ENCODE data around the gene RANBP17. TPM values are rescaled to one million over a fixed set of nuclear protein-coding genes. Genes with fewer than 3 reads are reported as not detected.

The RANBP17 gene
- total RNA-seq, 4 donors from 2014 or later: 9.8 to 20.8 (median 10.3) TPM

DNA sequence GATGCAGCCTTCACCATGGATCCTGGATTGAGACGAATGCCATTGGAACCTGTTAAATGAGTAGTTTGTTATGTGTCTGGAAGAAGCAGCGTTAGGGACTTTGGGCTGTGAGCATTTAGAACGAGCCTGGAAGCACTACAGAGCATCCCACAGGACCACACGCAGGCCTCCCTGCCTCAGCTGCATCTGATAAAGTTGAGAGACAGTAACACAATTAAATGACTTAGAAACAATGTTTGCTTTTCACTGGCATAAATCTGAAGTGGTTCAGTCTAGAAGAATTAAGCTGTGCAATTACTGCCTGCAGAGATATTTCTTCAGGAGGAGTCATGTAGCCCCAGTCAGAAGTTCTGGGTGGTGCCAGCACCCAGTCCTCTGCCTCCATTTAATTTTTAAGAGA lies 437.4 kb downstream of the RANBP17 start:
- no peaks in the 10 kb centered on the region for H3K9me3 ChIP-seq

GRCh38 chr5:171299851-171300250 lies 438.0 kb downstream of the RANBP17 start:
- no peak for DNase-seq
- Histone ChIP-seq H3K27ac (no peak overlapping the region), H3K4me1 (no peaks in the 10 kb centered on the region), H3K9me3 (no peaks in the 10 kb centered on the region), H3K27me3 (no peaks in the 10 kb centered on the region), H3K36me3 (no peaks in the 10 kb centered on the region), H3K4me3 (no peak overlapping the region)
- TF ChIP-seq CTCF (IDR thresholded peaks at IDR 0.05) (no peak), POLR2A (IDR thresholded peaks at IDR 0.05) (no peak)

More for the DNA sequence above, 437.4 kb downstream of the RANBP17 start:
- Histone ChIP-seq H3K4me1 (no peaks in the 10 kb centered on the region), H3K27me3 (no peaks in the 10 kb centered on the region), H3K27ac (no peak overlapping the region), H3K4me3 (no peak overlapping the region), H3K36me3 (no peaks in the 10 kb centered on the region)
- DNase-seq: no peak
- TF ChIP-seq POLR2A (IDR thresholded peaks at IDR 0.05): no peak
- no peak for TF ChIP-seq CTCF (IDR thresholded peaks at IDR 0.05)

DNA sequence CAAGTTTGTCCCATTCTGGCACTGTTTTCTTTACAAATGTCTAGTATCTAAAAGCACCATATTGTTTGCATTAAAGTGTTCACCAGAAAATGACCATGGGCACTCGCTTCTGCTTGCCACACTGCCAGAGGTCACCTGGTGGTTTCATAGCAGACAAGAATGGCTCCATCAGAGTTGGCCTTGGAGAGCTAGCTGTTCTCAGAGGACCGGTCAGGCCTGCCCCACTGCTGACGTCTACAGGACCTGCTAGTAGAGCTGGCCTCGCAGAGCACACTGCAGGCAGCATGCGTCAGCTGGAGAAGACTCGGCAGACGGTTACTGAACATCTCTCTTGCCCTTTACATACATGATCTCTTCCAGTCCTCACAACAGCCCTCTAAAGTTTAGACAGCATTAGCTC lies 438.5 kb downstream of the RANBP17 start:
- no peaks in the 10 kb centered on the region for H3K27me3 ChIP-seq
- DNase-seq: no peak
- no peaks in the 10 kb centered on the region for H3K4me1 ChIP-seq
- no peak for TF ChIP-seq POLR2A (IDR thresholded peaks at IDR 0.05)
- no peaks in the 10 kb centered on the region for H3K9me3 ChIP-seq
- no peak overlapping the region for H3K4me3 ChIP-seq
- no peaks in the 10 kb centered on the region for H3K36me3 ChIP-seq
- H3K27ac ChIP-seq: no peak overlapping the region

- H3K27ac ChIP-seq: no peak overlapping the region
- H3K27me3 ChIP-seq: peaks cover 3 to 45% of the 10 kb centered on the region in 2 donors
- H3K4me3 ChIP-seq: no peak overlapping the region
- H3K9me3 ChIP-seq: no peaks in the 10 kb centered on the region
- no peaks in the 10 kb centered on the region for H3K36me3 ChIP-seq
- H3K4me1 ChIP-seq: peaks cover 0 to 28% (median 0%) of the 10 kb centered on the region in 4 donors
- TF ChIP-seq CTCF (IDR thresholded peaks at IDR 0.05): no peak
- no peak for TF ChIP-seq POLR2A (IDR thresholded peaks at IDR 0.05)
- no peak for DNase-seq
Measured at GRCh38 chr5:171306166-171306565, 444.3 kb downstream of the RANBP17 start.

DNA sequence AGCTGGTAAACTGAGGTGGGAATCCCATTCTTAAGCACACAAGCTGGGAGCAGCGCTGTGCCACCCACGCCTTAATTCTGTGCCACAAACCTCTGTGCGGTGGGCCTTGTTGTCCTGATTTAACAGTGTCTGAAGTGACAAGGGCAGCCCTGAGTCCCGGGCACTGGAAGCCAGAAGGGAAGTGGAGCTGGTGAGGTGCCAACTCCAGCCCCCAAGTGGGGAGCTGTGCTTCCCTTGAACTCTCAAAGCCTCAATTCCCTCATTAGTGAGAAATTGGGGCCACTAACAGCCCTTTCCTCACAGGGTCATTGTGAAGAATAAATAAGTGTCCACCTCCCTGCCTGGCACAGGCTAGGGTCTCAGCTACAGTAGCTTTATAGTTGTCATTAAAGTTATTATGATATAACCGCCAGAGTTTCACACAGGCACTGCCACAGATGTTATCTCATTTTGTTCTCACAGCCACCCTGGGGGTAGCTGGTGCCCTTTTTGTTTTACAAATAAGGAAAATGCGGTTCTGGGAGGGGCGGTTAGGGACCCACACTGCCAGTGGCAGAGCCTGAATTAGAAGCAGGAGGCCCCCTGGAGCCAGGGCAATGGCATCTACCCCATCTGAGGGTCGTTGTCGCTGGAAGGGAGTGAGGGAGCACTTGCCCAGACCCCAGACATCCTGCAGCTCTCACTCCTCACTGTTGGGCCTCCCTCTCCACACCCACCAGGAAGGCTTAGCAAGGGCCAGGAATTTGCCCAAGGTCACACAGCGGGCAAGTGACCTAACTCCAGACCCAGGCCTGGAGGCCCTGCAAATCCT lies 445.2 kb downstream of the RANBP17 start:
- no peak overlapping the region for H3K4me3 ChIP-seq
- H3K27me3 ChIP-seq: peaks cover 3 to 53% of the 10 kb centered on the region in 2 donors
- no peaks in the 10 kb centered on the region for H3K9me3 ChIP-seq
- H3K36me3 ChIP-seq: no peaks in the 10 kb centered on the region
- H3K4me1 ChIP-seq: peaks cover 0 to 37% (median 0%) of the 10 kb centered on the region in 4 donors
- H3K27ac ChIP-seq: no peak overlapping the region
- TF ChIP-seq CTCF (IDR thresholded peaks at IDR 0.05) (no peak), POLR2A (IDR thresholded peaks at IDR 0.05) (no peak)
- no peak for DNase-seq

DNA sequence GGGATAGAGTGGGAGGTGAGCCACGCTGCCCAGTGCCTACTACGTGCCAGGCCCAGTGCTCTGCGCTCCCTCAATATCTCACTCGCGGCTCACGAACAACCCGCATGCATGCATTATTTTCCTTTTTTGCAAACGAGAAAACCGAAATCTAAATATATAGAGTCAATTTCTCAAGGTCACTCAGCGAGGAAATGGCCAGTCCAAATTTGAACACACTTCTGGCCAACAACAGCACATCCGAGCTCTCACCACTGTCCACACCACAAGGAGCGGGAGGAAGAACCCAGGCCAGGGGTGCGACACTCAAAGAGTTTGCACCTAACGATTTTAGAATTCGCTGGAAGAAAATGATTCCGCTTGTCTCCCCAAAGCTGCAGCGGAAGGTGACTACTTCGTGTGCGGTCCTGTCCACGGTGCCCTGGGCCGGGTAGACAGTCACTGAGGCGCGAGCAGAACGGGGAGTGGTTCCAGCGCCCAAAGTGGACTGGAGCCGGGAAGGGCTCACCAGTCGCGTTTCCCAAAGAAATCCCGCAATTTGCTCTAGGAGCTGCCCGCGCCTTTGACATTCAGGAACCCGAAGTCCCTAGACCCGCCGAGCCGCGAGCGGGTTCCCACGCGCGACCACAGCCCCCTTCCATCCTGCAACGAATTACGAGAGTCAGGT lies 446.1 kb downstream of the RANBP17 start:
- Histone ChIP-seq H3K36me3 (no peaks in the 10 kb centered on the region), H3K4me3 (no peak overlapping the region), H3K9me3 (no peaks in the 10 kb centered on the region), H3K27ac (no peak overlapping the region), H3K27me3 (peaks cover 3 to 62% of the 10 kb centered on the region in 2 donors), H3K4me1 (peaks cover 0 to 45% (median 0%) of the 10 kb centered on the region in 4 donors)
- DNase-seq: no peak
- no peak for TF ChIP-seq CTCF (IDR thresholded peaks at IDR 0.05)
- TF ChIP-seq POLR2A (IDR thresholded peaks at IDR 0.05): no peak
